IMR-90 (cell line): Measurements from ENCODE around the gene RGS17.

Experiments
- CEBPB ChIP-seq: IDR thresholded peaks from 2 replicates; pipeline ENCODE4 v1.6.1; 2012; ENCODE audit warnings: low read depth, low read length, improper control_type of control experiment
- CHD1 ChIP-seq: IDR thresholded peaks from 2 replicates; pipeline ENCODE4 v1.6.1; 2012; ENCODE audit warnings: low read depth, low read length, improper control_type of control experiment
- CTCF ChIP-seq: conservative IDR thresholded peaks from 2 replicates; pipeline ENCODE4 v1.5.1; 2012; ENCODE audit warnings: mild to moderate bottlenecking, low read depth, low read length, improper control_type of control experiment
- MAZ ChIP-seq: IDR thresholded peaks from 2 replicates; pipeline ENCODE4 v1.6.1; 2012; ENCODE audit warnings: low read depth, mild to moderate bottlenecking, low read length, improper control_type of control experiment, moderate library complexity, borderline replicate concordance
- MXI1 ChIP-seq: IDR thresholded peaks from 2 replicates; pipeline ENCODE4 v1.6.1; 2012; ENCODE audit warnings: low read depth, mild to moderate bottlenecking, low read length, moderate library complexity, borderline replicate concordance
- POLR2A ChIP-seq: IDR thresholded peaks from 2 replicates; pipeline ENCODE4 v1.6.1; 2012; ENCODE audit warnings: mild to moderate bottlenecking, low read depth, low read length
- RAD21 ChIP-seq: IDR thresholded peaks from 2 replicates; pipeline ENCODE4 v1.6.1; 2012; ENCODE audit warnings: low read length, improper control_type of control experiment
- SMC3 ChIP-seq: fragments of 150-350 bp; IDR thresholded peaks from 2 replicates; pipeline ENCODE4 v1.6.1; 2016; ENCODE audit warnings: low read depth, mild to moderate bottlenecking, antibody characterized with exemption, low read length, moderate library complexity

- TF ChIP-seq CTCF (no peak), SMC3 (no peak), MXI1 (no peak), CHD1 (no peak), POLR2A (no peak), CEBPB (no peak), RAD21 (no peak), MAZ (no peak)
These were observed 19.8 kb upstream of the RGS17 start for GRCh38 chr6:153150752-153151440.
